DND-41 (cell line): Measurements from ENCODE around the gene RAI14.

Experiments used
- ATAC-seq: fragments of 200-7000 bp; cut with Tn5 transposase; 3 replicates; pipeline ENCODE4 v1.9.1; 2021; ENCODE audit warnings: low read depth; ENCODE audit not compliant: insufficient read depth
- DNase-seq: peaks from one replicate; pipeline ENCODE4 v3.0.0-alpha.2; 2020
- H2AFZ ChIP-seq: 2 replicates; pipeline ENCODE4 v1.6.0; 2012; ENCODE audit warnings: low read depth, low read length
- H3K27ac ChIP-seq: 2 replicates; pipeline ENCODE4 v1.5.1; 2012; ENCODE audit warnings: low read length, inconsistent platforms
- H3K27me3 ChIP-seq: fragments of 200-600 bp; sonication (generic); 2 replicates; pipeline ENCODE4 v1.6.0; 2012; ENCODE audit warnings: low read length, mild to moderate bottlenecking, inconsistent platforms; ENCODE audit not compliant: insufficient read depth, poor library complexity
- H3K36me3 ChIP-seq: 2 replicates; pipeline ENCODE4 v1.5.1; 2012; ENCODE audit warnings: low read length, inconsistent platforms; ENCODE audit not compliant: insufficient read depth
- H3K4me1 ChIP-seq: 2 replicates; pipeline ENCODE4 v1.5.1; 2012; ENCODE audit warnings: mild to moderate bottlenecking, low read length; ENCODE audit not compliant: insufficient read depth
- H3K4me2 ChIP-seq: 2 replicates; pipeline ENCODE4 v1.6.0; 2012; ENCODE audit warnings: mild to moderate bottlenecking, moderate library complexity, low read length, inconsistent platforms; ENCODE audit not compliant: insufficient read depth
- H3K4me3 ChIP-seq, 2 experiments: fragments of 200-600 bp in 1 of 2; shearing (Covaris generic) in 1 of 2; 2 replicates each; pipeline ENCODE4 v1.5.1; 2012 to 2016; ENCODE audit warnings: inconsistent platforms in 2 of 2, low read length in 2 of 2, mild to moderate bottlenecking in 2 of 2, low read depth in 1 of 2, moderate library complexity in 1 of 2
- H3K79me2 ChIP-seq: 2 replicates; pipeline ENCODE4 v1.6.0; 2012; ENCODE audit warnings: low read length, inconsistent platforms; ENCODE audit not compliant: insufficient read depth
- H3K9ac ChIP-seq: 2 replicates; pipeline ENCODE4 v1.6.0; 2012; ENCODE audit warnings: low read depth, mild to moderate bottlenecking, inconsistent platforms, low read length, moderate library complexity
- H3K9me3 ChIP-seq: 2 replicates; pipeline ENCODE4 v1.5.1; 2012; ENCODE audit warnings: low read length, moderate library complexity, mild to moderate bottlenecking, inconsistent platforms; ENCODE audit not compliant: insufficient read depth, severe bottlenecking
- H4K20me1 ChIP-seq: 2 replicates; pipeline ENCODE4 v1.6.0; 2012; ENCODE audit warnings: low read length; ENCODE audit not compliant: insufficient read depth
- EZH2 ChIP-seq: IDR thresholded peaks from 3 replicates; pipeline ENCODE4 v1.6.1; 2012; ENCODE audit warnings: borderline replicate concordance, low read depth, mild to moderate bottlenecking, moderate library complexity, low read length, inconsistent platforms; ENCODE audit not compliant: severe bottlenecking
- TF ChIP-seq, protein P1 (sequence below): IDR thresholded peaks from 2 replicates; pipeline ENCODE4 v1.5.1; 2012; ENCODE audit warnings: borderline replicate concordance, low read length, moderate library complexity, mild to moderate bottlenecking; ENCODE audit not compliant: poor library complexity, severe bottlenecking; ENCODE audit errors: extremely low read depth

RAI14 gene

DNA sequence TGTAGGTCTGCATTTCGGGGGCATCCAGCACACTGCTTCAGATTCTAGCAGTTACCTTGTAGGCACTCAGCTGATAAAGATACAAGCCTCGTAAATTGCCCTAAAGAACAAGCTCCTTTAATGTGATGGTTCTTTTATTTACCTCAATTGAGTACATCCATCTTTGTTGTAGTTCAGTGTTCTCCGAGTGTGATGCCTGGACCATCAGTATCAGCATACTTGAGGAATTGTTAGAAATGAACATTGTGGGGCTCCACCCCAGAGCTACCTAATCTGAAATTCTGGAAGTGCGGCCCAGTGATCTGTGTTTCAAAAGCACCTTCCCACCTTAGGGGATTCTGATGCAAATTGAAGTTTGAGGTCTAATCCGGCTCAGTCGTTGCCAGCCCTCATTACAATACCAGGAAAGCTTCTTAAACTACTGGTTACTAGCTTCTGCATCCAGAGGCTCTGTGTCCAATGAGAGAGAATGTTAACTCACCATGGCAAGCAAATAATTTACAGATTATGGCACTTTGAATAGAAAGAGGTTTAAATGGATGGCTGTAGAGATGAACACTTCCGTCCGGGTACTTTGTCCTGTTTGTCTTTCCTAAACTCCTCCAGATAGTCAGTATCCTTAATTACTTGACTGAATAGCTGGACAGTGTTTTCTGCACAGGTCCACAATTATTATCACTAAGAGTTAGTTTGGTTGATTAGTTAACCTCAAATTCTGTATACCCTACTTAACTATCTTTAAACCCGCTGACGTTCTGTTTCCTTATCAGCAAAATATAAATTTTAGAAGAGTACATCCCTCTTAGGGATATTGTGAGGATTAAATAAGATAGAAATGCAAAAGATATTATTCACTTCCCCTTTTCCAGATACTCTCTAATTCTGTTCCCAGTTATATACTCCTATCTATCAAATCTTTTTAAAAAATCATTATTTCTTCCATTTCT is 47.9 kb downstream of the RAI14 start:
- H3K4me3 ChIP-seq: no peak overlapping the region
- no peaks in the 10 kb centered on the region for H3K36me3 ChIP-seq
- no peak for TF ChIP-seq EZH2
- TF ChIP-seq, protein P1, sequence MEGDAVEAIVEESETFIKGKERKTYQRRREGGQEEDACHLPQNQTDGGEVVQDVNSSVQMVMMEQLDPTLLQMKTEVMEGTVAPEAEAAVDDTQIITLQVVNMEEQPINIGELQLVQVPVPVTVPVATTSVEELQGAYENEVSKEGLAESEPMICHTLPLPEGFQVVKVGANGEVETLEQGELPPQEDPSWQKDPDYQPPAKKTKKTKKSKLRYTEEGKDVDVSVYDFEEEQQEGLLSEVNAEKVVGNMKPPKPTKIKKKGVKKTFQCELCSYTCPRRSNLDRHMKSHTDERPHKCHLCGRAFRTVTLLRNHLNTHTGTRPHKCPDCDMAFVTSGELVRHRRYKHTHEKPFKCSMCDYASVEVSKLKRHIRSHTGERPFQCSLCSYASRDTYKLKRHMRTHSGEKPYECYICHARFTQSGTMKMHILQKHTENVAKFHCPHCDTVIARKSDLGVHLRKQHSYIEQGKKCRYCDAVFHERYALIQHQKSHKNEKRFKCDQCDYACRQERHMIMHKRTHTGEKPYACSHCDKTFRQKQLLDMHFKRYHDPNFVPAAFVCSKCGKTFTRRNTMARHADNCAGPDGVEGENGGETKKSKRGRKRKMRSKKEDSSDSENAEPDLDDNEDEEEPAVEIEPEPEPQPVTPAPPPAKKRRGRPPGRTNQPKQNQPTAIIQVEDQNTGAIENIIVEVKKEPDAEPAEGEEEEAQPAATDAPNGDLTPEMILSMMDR: no peak
- H4K20me1 ChIP-seq: no peaks in the 10 kb centered on the region
- no peak overlapping the region for H3K4me2 ChIP-seq
- ATAC-seq: no peak
- no peaks in the 10 kb centered on the region for H3K4me1 ChIP-seq
- no peaks in the 10 kb centered on the region for H3K79me2 ChIP-seq
- no peak overlapping the region for H3K27ac ChIP-seq
- H3K9ac ChIP-seq: no peak overlapping the region
- H3K9me3 ChIP-seq: no peaks in the 10 kb centered on the region
- peaks cover 2% of the 10 kb centered on the region for H3K27me3 ChIP-seq
- DNase-seq: no peak
- no peak overlapping the region for H2AFZ ChIP-seq

DNA sequence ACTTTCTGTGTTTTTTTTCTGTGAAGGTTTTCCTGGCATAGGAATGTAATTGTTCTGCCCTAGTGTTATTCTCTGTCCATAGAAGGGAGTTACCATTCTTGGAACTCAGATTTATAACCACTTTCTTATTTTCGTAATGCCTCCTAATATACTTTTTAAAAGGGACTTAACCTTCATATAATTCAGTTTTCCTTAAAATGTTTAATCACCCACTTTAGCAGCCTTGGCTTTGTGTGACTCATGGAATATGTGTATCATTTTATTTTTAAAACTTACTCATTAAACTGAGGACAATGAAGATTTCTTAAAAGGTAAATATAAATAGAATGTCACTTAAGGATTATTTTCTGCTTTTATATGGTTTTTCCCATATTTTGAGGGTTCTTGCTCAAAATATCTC is 50.0 kb downstream of the RAI14 start:
- H3K79me2 ChIP-seq: no peaks in the 10 kb centered on the region
- H3K27me3 ChIP-seq: no peaks in the 10 kb centered on the region
- H3K4me3 ChIP-seq: no peak overlapping the region
- no peaks in the 10 kb centered on the region for H4K20me1 ChIP-seq
- H3K27ac ChIP-seq: no peak overlapping the region
- no peaks in the 10 kb centered on the region for H3K36me3 ChIP-seq
- TF ChIP-seq, protein P1: no peak
- no peak for TF ChIP-seq EZH2
- no peak for DNase-seq
- no peaks in the 10 kb centered on the region for H3K9me3 ChIP-seq
- no peak for ATAC-seq
- no peaks in the 10 kb centered on the region for H3K4me1 ChIP-seq
- H3K4me2 ChIP-seq: no peak overlapping the region
- no peak overlapping the region for H3K9ac ChIP-seq
- H2AFZ ChIP-seq: no peak overlapping the region

DNA sequence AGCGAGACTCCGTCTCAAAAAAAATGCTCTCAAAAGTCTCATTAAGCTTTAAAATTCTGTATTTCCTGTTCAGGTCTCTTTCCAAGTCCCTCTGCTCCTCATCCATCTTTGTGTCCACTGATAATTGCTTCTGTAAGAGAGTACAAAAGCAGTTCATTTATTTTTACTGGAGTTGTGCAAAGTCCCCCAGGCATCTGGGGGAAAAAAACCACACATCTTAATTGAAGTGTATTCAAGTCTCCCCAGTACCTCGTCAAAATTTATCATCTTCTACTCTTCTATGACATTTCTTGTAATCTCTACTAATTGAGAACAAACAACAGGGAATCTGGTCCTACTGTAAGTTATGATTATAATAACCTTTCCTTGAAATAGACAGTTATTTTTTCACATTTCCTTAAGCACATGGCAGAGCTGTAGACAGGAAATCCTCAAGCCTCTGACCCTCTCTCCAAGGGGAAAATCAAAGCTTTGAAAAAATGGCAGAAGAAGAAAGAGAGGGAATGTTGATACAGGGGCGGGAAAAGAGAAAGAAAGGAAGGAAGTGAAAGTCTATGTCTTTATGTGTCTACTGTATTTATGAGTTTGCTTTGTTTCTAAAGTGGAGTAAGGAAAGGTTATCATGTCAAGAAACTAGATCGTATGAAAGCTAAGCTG is 51.5 kb downstream of the RAI14 start:
- Histone ChIP-seq H4K20me1 (no peaks in the 10 kb centered on the region), H3K79me2 (no peaks in the 10 kb centered on the region), H3K36me3 (no peaks in the 10 kb centered on the region), H3K9ac (no peak overlapping the region), H2AFZ (no peak overlapping the region), H3K9me3 (no peaks in the 10 kb centered on the region), H3K27ac (no peak overlapping the region), H3K27me3 (no peaks in the 10 kb centered on the region), H3K4me2 (no peak overlapping the region), H3K4me3 (no peak overlapping the region), H3K4me1 (no peaks in the 10 kb centered on the region)
- no peak for TF ChIP-seq EZH2
- TF ChIP-seq, protein P1: no peak
- no peak for DNase-seq
- ATAC-seq: no peak
